ENCODE results near the gene SCAANT1.

Gene SCAANT1

DNA sequence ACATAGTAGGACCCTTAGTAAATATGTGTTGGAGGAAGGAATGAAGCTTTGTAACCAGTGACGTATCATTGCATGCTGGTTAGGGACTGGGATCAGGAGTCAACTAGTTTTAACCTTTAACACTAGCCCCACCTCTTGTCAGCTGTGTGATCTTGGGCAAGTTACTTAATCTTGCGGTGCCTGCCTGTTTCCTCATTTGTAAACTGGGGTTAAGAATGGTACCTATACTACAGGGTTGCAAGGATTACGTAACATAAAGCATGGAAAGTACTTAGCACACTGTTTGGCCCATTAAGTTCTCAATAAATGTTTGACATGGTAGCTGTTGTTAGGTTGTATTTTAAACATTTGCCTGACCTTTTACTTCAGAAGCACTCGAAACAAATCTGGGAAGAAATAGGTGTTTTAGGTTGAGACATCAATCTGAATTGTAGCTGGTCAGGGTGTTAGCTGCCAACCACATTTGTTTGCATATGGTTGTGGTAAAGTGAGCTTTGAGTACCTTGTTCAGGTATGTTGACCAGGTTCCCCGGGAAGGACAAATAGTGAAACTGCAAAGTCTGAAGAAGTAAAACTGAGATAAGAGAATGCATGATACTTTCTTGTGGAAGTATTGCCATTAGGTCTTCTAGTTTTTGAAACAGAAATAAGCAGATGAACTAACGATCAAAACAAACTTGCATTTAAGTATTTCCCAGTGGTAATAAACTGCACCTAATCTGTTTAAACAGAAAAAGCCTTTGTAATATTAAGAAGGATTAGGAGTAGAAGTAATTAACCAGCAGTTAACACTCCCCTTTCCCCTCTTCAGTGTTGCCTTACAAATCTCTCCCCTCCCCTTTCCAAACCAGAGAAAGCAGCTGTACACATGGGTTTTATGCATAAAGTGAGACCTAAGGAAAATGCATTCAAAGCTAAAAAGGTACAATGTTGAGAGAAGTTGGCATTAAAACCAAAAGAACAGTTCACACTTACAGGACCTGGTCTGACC, 25.8 kb upstream of the SCAANT1 start:
- TF ChIP-seq, protein P1, sequence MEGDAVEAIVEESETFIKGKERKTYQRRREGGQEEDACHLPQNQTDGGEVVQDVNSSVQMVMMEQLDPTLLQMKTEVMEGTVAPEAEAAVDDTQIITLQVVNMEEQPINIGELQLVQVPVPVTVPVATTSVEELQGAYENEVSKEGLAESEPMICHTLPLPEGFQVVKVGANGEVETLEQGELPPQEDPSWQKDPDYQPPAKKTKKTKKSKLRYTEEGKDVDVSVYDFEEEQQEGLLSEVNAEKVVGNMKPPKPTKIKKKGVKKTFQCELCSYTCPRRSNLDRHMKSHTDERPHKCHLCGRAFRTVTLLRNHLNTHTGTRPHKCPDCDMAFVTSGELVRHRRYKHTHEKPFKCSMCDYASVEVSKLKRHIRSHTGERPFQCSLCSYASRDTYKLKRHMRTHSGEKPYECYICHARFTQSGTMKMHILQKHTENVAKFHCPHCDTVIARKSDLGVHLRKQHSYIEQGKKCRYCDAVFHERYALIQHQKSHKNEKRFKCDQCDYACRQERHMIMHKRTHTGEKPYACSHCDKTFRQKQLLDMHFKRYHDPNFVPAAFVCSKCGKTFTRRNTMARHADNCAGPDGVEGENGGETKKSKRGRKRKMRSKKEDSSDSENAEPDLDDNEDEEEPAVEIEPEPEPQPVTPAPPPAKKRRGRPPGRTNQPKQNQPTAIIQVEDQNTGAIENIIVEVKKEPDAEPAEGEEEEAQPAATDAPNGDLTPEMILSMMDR (IDR thresholded peaks at IDR 0.05; ENCODE audit: control extremely low read depth, extremely low read depth, low read depth, missing control alignments): peak; percentile 15
- no peak for DNase-seq (ENCODE audit: extremely low spot score)
- CTCF ChIA-PET: interaction anchor here (0.9 to 1.7 kb wide), 9 partner anchors 9 to 85 kb away, joined by 3 to 5 read pairs (median 3); partner anchors contain the start of gene PSMD6
- POLR2A ChIA-PET: no interaction called here

DNA sequence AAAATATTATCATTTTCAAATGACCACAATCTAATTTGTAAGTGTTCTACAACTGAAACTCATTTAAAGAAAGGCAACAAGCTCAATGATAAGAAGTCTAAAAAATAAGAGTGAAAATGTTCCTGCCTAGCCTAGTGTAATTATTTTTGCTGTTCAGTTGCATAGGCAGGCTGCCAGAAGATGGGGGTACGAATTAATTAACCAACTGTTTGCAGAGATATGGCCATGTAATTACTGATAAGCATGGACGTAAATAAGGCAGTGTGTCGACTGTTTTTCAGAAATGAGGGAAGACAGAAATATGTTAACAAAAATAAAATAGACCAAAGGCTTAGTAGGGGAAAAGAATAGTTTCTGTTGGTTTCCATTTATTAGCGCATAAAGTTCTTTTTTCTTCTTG, 24.7 kb upstream of the SCAANT1 start:
- POLR2A ChIA-PET: no interaction called here
- DNase-seq (ENCODE audit: extremely low spot score): no peak
- CTCF ChIA-PET: interaction anchor here (0.8 to 1.7 kb wide), 6 partner anchors 8 to 86 kb away, joined by 3 to 5 read pairs (median 3); partner anchors contain the start of gene PSMD6
- TF ChIP-seq, protein P1 (IDR thresholded peaks at IDR 0.05; ENCODE audit: control extremely low read depth, extremely low read depth, low read depth, missing control alignments): no peak

DNA sequence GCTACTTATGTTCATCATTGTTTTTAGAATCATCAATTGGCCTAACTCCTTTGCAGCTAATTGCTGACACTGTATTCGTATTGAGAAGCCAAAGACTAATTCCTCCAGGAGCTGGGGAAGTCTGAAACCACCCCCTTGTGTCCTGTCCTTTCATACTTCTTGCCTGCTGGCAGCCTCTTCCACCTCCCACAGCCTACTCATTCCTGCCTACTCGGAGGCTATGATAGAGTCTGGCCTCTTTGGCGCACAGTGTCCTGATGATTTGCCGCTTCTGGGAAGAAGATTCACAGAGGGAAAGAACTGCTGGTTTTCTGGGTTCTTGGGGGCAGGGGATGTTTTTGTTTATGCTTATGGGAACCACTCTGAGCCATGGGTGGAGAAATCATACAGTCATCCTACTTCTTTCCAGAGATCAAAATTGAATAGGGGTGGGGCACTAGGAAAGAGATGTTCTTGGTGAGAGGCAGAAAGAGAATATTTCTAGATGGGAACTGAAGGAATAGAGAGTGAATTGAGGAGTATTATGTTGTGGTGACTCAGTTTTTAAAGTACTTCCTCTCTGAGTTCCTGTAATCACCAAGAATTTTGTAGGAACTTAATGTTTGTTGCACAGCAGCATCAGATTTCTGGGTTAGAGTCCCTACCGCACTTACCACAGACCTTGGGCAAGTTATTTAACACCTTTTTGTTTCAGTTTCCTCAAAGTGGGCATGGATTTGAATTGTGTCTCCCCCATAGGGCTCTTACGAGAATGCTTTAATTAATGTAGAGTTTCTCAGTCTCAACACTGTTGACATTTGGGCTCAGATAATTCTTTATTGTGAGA, 22.1 kb upstream of the SCAANT1 start:
- ChIA-PET CTCF (interaction anchor here (1.6 kb wide), 1 partner anchor 27 kb away, joined by 5 read pairs; no protein-coding TSS in a partner anchor), POLR2A (no interaction called here)
- TF ChIP-seq, protein P1 (IDR thresholded peaks at IDR 0.05; ENCODE audit: control extremely low read depth, extremely low read depth, low read depth, missing control alignments): no peak
- no peak for DNase-seq (ENCODE audit: extremely low spot score)

DNA sequence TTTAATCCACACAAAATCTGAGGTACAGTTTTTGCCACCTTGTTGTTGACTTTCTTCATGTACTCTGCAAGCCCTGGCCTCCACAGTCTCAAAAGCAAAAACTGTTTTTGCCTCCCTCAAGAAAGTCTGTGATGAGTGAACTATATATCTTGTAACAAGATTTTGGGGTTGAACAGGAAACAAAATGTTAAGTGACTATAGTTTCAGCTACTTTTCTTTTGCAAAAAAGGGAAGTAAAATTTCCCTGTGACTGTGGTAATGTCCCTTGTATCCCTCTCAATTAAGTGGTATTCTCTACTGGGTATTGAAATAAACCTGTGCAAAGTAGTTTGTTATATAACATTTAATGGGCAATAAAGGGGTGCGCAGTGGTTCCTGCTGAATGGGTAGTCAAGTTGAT, 21.3 kb upstream of the SCAANT1 start:
- TF ChIP-seq, protein P1 (IDR thresholded peaks at IDR 0.05; ENCODE audit: control extremely low read depth, extremely low read depth, low read depth, missing control alignments): no peak
- ChIA-PET CTCF (interaction anchor here (1.0 to 1.6 kb wide), 2 partner anchors 11 to 28 kb away, joined by 4 to 5 read pairs; no protein-coding TSS in a partner anchor), POLR2A (no interaction called here)
- DNase-seq (ENCODE audit: extremely low spot score): peak; percentile 34

DNA sequence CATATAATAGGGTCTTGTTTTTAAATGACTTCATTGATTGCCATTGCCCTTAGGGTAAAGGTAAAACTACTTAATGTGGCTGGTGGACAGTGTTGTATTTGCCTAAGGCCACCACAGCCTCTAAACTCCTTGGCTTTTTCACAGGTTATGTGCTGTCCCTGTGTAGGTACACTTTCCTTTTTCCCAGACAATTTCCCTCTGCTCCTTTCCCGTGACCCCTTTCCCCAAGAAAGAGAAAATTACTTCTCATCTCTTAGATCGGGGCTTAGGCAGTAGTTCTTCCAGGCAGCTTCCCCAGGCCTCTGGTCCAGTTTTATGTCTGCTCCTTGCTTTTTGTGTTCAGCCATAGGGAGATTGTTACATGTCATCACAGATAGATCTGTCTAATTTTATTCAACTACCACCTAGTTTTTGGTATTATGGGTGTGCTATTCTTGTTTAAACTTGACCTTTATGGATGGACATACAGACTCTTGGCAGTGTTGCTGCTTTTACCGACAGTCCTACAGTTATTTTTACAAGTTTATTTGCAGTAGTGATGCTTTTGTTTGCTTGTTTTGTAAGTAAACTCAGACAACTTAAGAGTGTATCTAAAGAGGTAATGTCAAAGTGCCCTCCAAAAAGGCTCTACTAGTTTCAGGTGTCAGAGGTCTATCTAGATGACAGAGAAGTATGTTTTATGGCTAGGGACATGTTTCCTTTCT, 20.5 kb upstream of the SCAANT1 start:
- no peak for DNase-seq (ENCODE audit: extremely low spot score)
- CTCF ChIA-PET: interaction anchor here (1.0 to 1.6 kb wide), 2 partner anchors 12 to 29 kb away, joined by 4 to 5 read pairs; no protein-coding TSS in a partner anchor
- TF ChIP-seq, protein P1 (IDR thresholded peaks at IDR 0.05; ENCODE audit: control extremely low read depth, extremely low read depth, low read depth, missing control alignments): no peak
- POLR2A ChIA-PET: no interaction called here
